C4-2B (cell line): Measurements from ENCODE around the gene UBE3A.

Experiments used
- ZFX ChIP-seq: fragments of 450-650 bp; IDR thresholded peaks from 2 replicates; pipeline ENCODE4 v1.6.1; 2017
- TF ChIP-seq, protein P1 (sequence below): fragments of 450-650 bp; conservative IDR thresholded peaks from 2 replicates; pipeline ENCODE4 v1.5.1; 2017; ENCODE audit warnings: mild to moderate bottlenecking

- TF ChIP-seq, protein P1, sequence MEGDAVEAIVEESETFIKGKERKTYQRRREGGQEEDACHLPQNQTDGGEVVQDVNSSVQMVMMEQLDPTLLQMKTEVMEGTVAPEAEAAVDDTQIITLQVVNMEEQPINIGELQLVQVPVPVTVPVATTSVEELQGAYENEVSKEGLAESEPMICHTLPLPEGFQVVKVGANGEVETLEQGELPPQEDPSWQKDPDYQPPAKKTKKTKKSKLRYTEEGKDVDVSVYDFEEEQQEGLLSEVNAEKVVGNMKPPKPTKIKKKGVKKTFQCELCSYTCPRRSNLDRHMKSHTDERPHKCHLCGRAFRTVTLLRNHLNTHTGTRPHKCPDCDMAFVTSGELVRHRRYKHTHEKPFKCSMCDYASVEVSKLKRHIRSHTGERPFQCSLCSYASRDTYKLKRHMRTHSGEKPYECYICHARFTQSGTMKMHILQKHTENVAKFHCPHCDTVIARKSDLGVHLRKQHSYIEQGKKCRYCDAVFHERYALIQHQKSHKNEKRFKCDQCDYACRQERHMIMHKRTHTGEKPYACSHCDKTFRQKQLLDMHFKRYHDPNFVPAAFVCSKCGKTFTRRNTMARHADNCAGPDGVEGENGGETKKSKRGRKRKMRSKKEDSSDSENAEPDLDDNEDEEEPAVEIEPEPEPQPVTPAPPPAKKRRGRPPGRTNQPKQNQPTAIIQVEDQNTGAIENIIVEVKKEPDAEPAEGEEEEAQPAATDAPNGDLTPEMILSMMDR, result no peak
- no peak for TF ChIP-seq ZFX
These were observed 5.5 kb downstream of the UBE3A start for GRCh38 chr15:25433118-25433865.
